Left lung (tissue), 10 donors: ENCODE results near the gene DHRS9. TPM values are rescaled to one million over a fixed set of nuclear protein-coding genes. Genes with fewer than 3 reads are reported as not detected.
A peak's percentile ranks its signal among the peaks of the same experiment; 100 is the strongest.

Experiments used
- ATAC-seq: fragments of 200-7000 bp; cut with Tn5 transposase; one replicate; pipeline ENCODE4 v1.9.1; 2020; ENCODE audit warnings: moderate library complexity
- DNase-seq, 4 donors: peaks; one replicate each; pipeline ENCODE4 v3.0.0-alpha.2; 2013 to 2020
- H3K27ac ChIP-seq, 2 donors: fragments of 200-600 bp; sonication (generic) in 1 of 2; one replicate each; pipeline versions ENCODE4 v1.5.0 to v1.8.0; 2020 to 2021
- H3K27me3 ChIP-seq, 2 donors: fragments of 200-600 bp; sonication (generic) in 1 of 2; one replicate each; pipeline versions ENCODE4 v1.5.0 to v1.8.0; 2020 to 2021
- H3K36me3 ChIP-seq, 2 donors: fragments of 200-600 bp; sonication (generic) in 1 of 2; one replicate each; pipeline versions ENCODE4 v1.5.0 to v1.8.0; 2020 to 2021
- H3K4me1 ChIP-seq, 2 donors: fragments of 200-600 bp; one replicate each; pipeline ENCODE4 v1.8.0; 2021
- H3K4me3 ChIP-seq, 2 donors: fragments of 200-600 bp; sonication (generic) in 1 of 2; one replicate each; pipeline versions ENCODE4 v1.5.0 to v1.8.0; 2020 to 2021; ENCODE audit warnings: mild to moderate bottlenecking in 1 of 2
- H3K9me3 ChIP-seq, 2 donors: fragments of 200-600 bp; sonication (generic) in 1 of 2; one replicate each; pipeline versions ENCODE4 v1.5.0 to v1.8.0; 2020 to 2021
- intact Hi-C, 2 donors: fragments of 100-400 bp; cut with DNase I; formaldehyde crosslinking; loops; one replicate each; pipeline versions ENCODE4 v1.11.2 to v1.14.2; 2022
- polyA plus RNA-seq, 6 donors: library from polyadenylated mRNA; unstranded; fragments of 120-200 nt; gene quantifications; one replicate each; pipeline ENCODE4 v1.2.1, GENCODE V29; 2013; ENCODE audit not compliant: insufficient read length in 6 of 6
- total RNA-seq, 2 donors: library from RNA; stranded (reverse); fragmentation: NEBNext Ultra II Directional; extraction: Animal tissue kit (Norgen Biotek cat#: 25700); gene quantifications; one replicate each; pipeline ENCODE4 v1.2.1, GENCODE V29; 2021
- TF ChIP-seq, protein P1 (sequence below), 2 donors: fragments of 200-600 bp; sonication (generic) in 1 of 2; IDR thresholded peaks; one replicate each; pipeline versions ENCODE4 v1.5.0 to v1.8.0; 2021; ENCODE audit warnings: antibody characterized with exemption in 2 of 2
- donor health status: DM: no; HTN: yes; CAD: no.
- donor health status: DM: no; HTN: no; CAD: no.

The DHRS9 gene
- total and polyA plus RNA-seq, 8 donors: 0.34 to 8.5 (median 0.68) TPM

DNA sequence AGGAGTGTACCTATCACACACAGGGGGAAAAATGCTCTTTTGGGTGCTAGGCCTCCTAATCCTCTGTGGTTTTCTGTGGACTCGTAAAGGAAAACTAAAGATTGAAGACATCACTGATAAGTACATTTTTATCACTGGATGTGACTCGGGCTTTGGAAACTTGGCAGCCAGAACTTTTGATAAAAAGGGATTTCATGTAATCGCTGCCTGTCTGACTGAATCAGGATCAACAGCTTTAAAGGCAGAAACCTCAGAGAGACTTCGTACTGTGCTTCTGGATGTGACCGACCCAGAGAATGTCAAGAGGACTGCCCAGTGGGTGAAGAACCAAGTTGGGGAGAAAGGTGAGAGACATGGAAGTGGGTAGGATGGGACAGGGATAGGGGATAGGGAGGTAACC, 12.2 kb downstream of the DHRS9 start:
- DNase-seq (no peak), ATAC-seq (no peak)
- H3K4me3 ChIP-seq: no peak overlapping the region
- H3K27me3 ChIP-seq: no peaks in the 10 kb centered on the region
- peaks cover 0 to 26% of the 10 kb centered on the region in 2 donors for H3K4me1 ChIP-seq
- TF ChIP-seq, protein P1, sequence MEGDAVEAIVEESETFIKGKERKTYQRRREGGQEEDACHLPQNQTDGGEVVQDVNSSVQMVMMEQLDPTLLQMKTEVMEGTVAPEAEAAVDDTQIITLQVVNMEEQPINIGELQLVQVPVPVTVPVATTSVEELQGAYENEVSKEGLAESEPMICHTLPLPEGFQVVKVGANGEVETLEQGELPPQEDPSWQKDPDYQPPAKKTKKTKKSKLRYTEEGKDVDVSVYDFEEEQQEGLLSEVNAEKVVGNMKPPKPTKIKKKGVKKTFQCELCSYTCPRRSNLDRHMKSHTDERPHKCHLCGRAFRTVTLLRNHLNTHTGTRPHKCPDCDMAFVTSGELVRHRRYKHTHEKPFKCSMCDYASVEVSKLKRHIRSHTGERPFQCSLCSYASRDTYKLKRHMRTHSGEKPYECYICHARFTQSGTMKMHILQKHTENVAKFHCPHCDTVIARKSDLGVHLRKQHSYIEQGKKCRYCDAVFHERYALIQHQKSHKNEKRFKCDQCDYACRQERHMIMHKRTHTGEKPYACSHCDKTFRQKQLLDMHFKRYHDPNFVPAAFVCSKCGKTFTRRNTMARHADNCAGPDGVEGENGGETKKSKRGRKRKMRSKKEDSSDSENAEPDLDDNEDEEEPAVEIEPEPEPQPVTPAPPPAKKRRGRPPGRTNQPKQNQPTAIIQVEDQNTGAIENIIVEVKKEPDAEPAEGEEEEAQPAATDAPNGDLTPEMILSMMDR (IDR thresholded peaks at IDR 0.05): no peak
- no peaks in the 10 kb centered on the region for H3K9me3 ChIP-seq
- no peaks in the 10 kb centered on the region for H3K36me3 ChIP-seq
- H3K27ac ChIP-seq: no peak overlapping the region
- intact Hi-C loops: no loop called here

GRCh38 chr2:169082995-169083394, 13.6 kb downstream of the DHRS9 start:
- intact Hi-C loops: no loop called here
- TF ChIP-seq, protein P1 (IDR thresholded peaks at IDR 0.05): no peak
- no peak for ATAC-seq

DNA sequence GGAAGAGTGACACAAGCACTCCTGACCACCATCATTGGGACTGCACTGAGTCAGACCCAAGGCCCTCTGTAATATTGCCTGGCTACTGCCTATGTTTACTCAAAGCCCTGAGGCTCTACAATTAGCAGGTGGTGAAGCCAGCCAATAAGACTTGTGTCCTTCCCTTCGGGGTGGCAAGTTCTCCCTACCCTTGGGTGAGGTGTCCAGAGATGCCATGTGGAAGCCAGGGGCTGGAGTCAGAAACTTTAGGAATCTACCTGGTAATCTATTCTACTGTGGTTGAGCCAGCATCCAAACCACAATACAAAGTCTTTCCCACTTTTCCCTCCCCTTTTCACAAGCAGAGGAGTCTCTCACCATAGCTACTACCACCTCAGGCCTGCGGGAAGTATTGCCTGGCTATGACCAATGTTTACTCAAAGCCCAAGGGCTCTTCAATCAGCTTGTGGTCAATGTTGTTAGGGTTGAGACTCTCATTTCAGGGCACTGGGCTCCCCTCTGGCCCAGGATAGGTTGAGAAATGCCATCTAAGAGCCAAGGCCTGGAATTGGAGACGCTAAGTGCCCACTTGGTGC, 17.6 kb downstream of the DHRS9 start:
- Histone ChIP-seq H3K27me3 (no peaks in the 10 kb centered on the region), H3K4me3 (no peak overlapping the region), H3K36me3 (no peaks in the 10 kb centered on the region), H3K9me3 (no peaks in the 10 kb centered on the region), H3K4me1 (peaks cover 8 to 48% of the 10 kb centered on the region in 2 donors), H3K27ac (peak overlapping the region in 1 of 2 donors; percentile 60)
- DNase-seq: peak in 1 of 4 donors; percentile 66
- ATAC-seq: peak; percentile 83
- intact Hi-C loops: no loop called here
- TF ChIP-seq, protein P1 (IDR thresholded peaks at IDR 0.05): no peak

More at GRCh38 chr2:169082995-169083394, 13.6 kb downstream of the DHRS9 start:
- H3K4me3 ChIP-seq: no peak overlapping the region
- H3K27me3 ChIP-seq: no peaks in the 10 kb centered on the region
- H3K36me3 ChIP-seq: no peaks in the 10 kb centered on the region
- H3K4me1 ChIP-seq: peaks cover 0 to 31% of the 10 kb centered on the region in 2 donors
- DNase-seq: no peak
- peak overlapping the region in 1 of 2 donors; percentile 69 for H3K27ac ChIP-seq
- H3K9me3 ChIP-seq: no peaks in the 10 kb centered on the region

DNA sequence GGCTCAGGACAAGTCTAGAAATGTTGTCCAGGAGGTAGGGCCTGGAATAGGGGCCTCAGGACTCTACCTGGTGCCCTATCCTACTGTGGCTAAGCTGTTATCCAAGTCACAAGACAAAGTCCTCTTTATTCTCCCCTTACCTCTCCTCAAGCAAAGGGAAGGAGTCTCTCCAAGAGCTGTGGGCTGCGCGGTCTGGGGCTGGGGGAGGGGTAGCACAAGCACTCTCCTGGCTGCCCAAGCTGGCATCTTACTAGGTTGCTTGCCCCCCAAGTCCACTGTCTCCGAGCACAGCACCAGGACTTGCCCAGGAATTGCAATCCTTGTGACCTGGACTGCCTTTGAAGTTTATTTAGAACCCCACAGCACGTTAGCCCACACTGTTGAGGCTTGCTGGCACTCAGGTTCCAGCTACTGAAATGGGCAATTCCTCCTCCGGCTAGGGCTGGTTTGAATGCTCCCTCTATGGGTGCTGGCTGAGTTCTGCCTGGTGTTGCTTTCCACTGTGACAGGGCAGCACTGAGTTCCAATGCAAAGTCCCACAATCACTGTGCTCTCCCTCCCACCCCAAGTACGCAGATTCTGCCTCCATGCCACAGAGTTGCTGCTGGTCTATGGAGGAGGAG, 18.5 kb downstream of the DHRS9 start:
- DNase-seq: peak in 1 of 4 donors; percentile 69
- no peaks in the 10 kb centered on the region for H3K27me3 ChIP-seq
- ATAC-seq: no peak
- TF ChIP-seq, protein P1 (IDR thresholded peaks at IDR 0.05): no peak
- H3K27ac ChIP-seq: peak overlapping the region; percentile 13 to 53
- H3K4me1 ChIP-seq: peaks cover 8 to 44% of the 10 kb centered on the region in 2 donors
- H3K36me3 ChIP-seq: no peaks in the 10 kb centered on the region
- H3K9me3 ChIP-seq: no peaks in the 10 kb centered on the region
- intact Hi-C loops: no loop called here
- no peak overlapping the region for H3K4me3 ChIP-seq

- H3K27me3 ChIP-seq: no peaks in the 10 kb centered on the region
- H3K36me3 ChIP-seq: no peaks in the 10 kb centered on the region
- H3K4me1 ChIP-seq: peaks cover 8 to 44% of the 10 kb centered on the region in 2 donors
- no peak overlapping the region for H3K4me3 ChIP-seq
- TF ChIP-seq, protein P1 (IDR thresholded peaks at IDR 0.05): no peak
- H3K27ac ChIP-seq: peak overlapping the region in 1 of 2 donors; percentile 43
- DNase-seq (no peak), ATAC-seq (no peak)
- H3K9me3 ChIP-seq: no peaks in the 10 kb centered on the region
- intact Hi-C loops: no loop called here
Measured at GRCh38 chr2:169089182-169089581, 19.8 kb downstream of the DHRS9 start.
